ENCODE measurements around the gene TTLL5.

- no peak for TF ChIP-seq CTCF (IDR thresholded peaks at IDR 0.05)
- no peak for TF ChIP-seq POLR2AphosphoS5 (IDR thresholded peaks at IDR 0.05)
Measured at GRCh38 chr14:75917946-75918335, 256.9 kb downstream of the TTLL5 start.
